Muscle layer of colon (tissue), 2 donors: ENCODE results near the gene FNDC3B.

Experiments
- H3K27ac ChIP-seq: one replicate; pipeline ENCODE4 v1.7.0; 2013; ENCODE audit warnings: low read depth, mild to moderate bottlenecking, low read length, moderate library complexity
- H3K27me3 ChIP-seq, 2 donors: one replicate each; pipeline ENCODE4 v1.7.0; 2013; ENCODE audit warnings: low read length in 2 of 2, mild to moderate bottlenecking in 2 of 2; ENCODE audit not compliant: insufficient read depth in 2 of 2, control insufficient read depth in 1 of 2
- H3K36me3 ChIP-seq: one replicate; pipeline ENCODE4 v1.7.0; 2013; ENCODE audit warnings: mild to moderate bottlenecking, low read length; ENCODE audit not compliant: insufficient read depth
- H3K4me1 ChIP-seq: one replicate; pipeline ENCODE4 v1.7.0; 2013; ENCODE audit warnings: mild to moderate bottlenecking, low read length; ENCODE audit not compliant: insufficient read depth
- H3K4me3 ChIP-seq, 2 donors: one replicate each; pipeline ENCODE4 v1.7.0; 2013; ENCODE audit warnings: low read length in 2 of 2, low read depth in 1 of 2, mild to moderate bottlenecking in 1 of 2, moderate library complexity in 1 of 2
- H3K9ac ChIP-seq: one replicate; pipeline ENCODE4 v1.7.0; 2013; ENCODE audit warnings: low read length
- H3K9me3 ChIP-seq: one replicate; pipeline ENCODE4 v1.7.0; 2013; ENCODE audit warnings: mild to moderate bottlenecking, low read length
- donor health status: abdominal sarcoma.
- donor health status: Adenocarcinoma of cecum.

FNDC3B gene

DNA sequence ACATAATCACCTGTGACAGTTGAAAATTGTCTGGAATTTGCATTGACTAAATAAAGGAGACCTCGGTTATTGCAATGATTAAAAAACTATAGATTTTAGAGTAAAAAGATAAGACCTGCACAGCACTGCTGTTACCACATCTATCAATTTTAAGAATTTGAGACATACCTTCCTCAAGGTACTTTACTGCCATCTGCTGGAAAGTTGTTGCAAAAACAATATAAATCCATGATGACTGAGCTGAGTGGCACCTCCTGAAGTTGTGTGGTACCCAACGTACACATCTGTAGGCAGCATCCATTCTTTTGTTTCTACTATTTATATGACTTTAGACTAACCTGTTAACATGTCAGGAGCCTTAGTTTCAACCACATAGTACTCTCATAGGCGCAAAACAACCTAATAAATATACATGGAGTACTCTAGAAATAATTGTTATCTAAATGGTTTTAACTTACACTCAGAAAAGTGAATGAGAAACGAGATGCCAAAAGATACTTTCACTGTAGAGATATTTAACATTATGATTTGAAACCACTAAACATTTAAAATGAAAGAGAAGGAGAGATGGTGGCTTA is 302.2 kb downstream of the FNDC3B start:
- no peak overlapping the region for H3K9ac ChIP-seq
- H3K4me3 ChIP-seq, result no peak overlapping the region
- H3K9me3 ChIP-seq, result no peaks in the 10 kb centered on the region
- no peaks in the 10 kb centered on the region for H3K27me3 ChIP-seq
- H3K36me3 ChIP-seq, result peaks cover 44% of the 10 kb centered on the region
- no peak overlapping the region for H3K27ac ChIP-seq
- no peaks in the 10 kb centered on the region for H3K4me1 ChIP-seq

DNA sequence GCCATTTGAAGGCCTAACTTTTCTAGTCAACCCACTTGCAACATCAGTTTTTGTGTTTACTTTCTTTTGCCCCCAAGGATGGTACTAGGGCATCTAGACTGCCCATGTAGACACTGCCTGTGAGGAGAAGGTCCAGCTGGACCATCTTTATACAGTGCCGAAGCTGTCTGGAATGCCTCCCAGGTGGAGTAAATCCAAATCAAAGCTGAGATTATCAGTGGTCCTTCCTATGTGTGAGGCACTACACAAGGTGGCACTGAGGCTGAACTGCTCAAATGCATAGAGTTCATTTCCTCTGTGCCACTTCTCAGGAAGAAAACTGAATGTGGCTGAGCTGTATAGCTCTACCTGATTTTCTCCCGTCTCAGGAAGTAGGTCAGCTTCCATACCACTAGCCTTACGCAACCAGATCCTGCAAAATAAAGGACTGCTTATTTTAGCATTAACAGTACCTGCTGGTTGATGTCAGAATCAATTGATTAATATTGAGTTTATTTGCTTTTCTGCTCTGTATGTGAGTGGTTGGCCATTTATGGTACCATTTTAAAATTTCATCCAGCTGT is 302.8 kb downstream of the FNDC3B start:
- H3K9ac ChIP-seq, result no peak overlapping the region
- no peaks in the 10 kb centered on the region for H3K9me3 ChIP-seq
- H3K36me3 ChIP-seq, result peaks cover 45% of the 10 kb centered on the region
- no peak overlapping the region for H3K4me3 ChIP-seq
- no peaks in the 10 kb centered on the region for H3K4me1 ChIP-seq
- no peak overlapping the region for H3K27ac ChIP-seq
- H3K27me3 ChIP-seq, result no peaks in the 10 kb centered on the region

DNA sequence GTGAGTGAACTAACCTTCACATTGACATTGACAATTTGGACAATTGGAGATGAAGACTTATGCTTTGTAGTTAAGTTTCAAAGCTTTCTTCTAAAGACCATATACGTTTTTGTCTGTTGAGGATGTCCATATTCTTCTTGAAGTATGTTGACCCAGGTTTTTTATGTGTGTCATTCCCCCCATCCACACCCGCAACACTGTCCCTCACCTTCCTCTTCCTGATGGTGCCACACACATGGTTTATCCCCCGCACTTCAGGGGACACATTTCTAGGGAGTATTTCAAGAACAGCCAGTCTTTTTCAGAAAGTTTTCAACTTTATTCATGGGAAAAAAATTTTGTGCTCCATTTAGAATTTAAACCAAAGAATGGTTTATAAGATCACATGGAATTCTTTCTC is 303.7 kb downstream of the FNDC3B start:
- Histone ChIP-seq H3K27ac (no peak overlapping the region), H3K4me3 (no peak overlapping the region), H3K9me3 (no peaks in the 10 kb centered on the region), H3K9ac (no peak overlapping the region), H3K36me3 (peaks cover 53% of the 10 kb centered on the region), H3K4me1 (no peaks in the 10 kb centered on the region), H3K27me3 (no peaks in the 10 kb centered on the region)

DNA sequence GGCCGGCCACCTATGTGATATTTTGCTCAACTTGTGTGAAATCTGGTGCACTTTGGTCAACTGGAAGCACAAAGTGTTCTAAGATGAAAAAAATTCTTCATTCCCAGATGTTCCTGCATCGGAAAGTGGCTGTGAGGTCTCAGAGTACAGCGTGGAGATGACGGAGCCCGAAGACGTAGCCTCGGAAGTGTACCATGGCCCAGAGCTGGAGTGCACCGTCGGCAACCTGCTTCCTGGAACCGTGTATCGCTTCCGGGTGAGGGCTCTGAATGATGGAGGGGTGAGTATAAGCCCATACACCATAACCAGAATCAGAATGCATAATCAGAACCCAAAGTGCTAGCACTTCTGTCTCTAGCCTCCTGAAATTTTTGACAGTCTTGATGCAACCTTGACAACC is 304.6 kb downstream of the FNDC3B start:
- H3K27me3 ChIP-seq, result no peaks in the 10 kb centered on the region
- H3K36me3 ChIP-seq, result peaks cover 57% of the 10 kb centered on the region
- no peaks in the 10 kb centered on the region for H3K9me3 ChIP-seq
- H3K27ac ChIP-seq, result no peak overlapping the region
- no peak overlapping the region for H3K4me3 ChIP-seq
- H3K9ac ChIP-seq, result no peak overlapping the region
- no peaks in the 10 kb centered on the region for H3K4me1 ChIP-seq

DNA sequence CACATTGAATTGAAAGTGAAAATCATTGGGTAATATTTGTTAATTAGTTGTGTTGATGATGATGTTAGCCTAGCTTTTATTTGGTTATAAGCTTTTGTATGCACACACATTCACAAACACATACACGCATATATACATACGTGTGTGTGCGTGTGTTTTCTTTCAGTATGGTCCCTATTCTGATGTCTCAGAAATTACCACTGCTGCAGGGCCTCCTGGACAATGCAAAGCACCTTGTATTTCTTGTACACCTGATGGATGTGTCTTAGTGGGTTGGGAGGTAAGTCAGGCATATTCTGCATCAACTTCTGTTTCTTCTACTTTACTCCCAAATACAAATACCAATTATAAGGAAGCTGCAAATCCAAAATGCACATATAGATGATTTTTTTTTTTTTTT is 306.8 kb downstream of the FNDC3B start:
- Histone ChIP-seq H3K27ac (no peak overlapping the region), H3K4me1 (no peaks in the 10 kb centered on the region), H3K36me3 (peaks cover 53% of the 10 kb centered on the region), H3K27me3 (no peaks in the 10 kb centered on the region), H3K9me3 (no peaks in the 10 kb centered on the region), H3K4me3 (no peak overlapping the region), H3K9ac (no peak overlapping the region)

DNA sequence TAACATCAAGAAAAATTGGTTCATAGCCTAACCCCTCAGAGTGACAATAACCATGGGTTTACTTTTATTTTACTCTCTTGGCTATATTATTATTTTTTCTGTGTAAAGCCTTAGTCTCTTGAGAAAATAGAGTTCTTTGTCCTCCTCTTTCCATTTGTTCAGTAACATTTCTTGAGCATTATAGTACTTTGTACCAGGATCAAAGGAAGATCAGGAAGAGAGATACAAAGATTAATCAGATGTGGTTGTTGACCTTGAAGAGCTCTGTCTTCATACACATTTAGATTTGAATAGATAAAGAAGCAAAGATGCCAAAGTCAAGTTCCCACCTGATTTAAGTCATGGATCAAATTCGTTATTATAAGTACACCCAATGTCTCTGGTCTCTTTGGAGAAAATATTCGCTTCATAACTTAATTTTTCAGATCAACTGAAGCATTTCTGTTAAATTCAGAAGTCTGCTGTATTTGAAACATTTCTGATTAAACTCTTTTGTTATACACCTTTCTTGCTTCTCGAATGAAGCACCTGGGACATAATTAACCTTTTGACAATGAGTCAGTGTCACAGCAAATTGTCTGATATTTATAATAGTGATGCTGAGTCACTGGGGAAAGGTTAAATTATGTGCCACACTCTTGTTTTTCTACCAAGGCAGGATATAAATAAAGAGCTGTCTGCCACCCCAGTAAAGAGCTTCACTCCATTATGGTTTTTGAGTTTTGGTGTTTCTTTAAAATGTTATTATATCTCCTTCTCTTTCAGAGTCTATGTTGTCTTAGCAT is 308.7 kb downstream of the FNDC3B start:
- H3K4me1 ChIP-seq, result no peaks in the 10 kb centered on the region
- no peak overlapping the region for H3K4me3 ChIP-seq
- H3K27me3 ChIP-seq, result no peaks in the 10 kb centered on the region
- H3K9ac ChIP-seq, result no peak overlapping the region
- H3K36me3 ChIP-seq, result peaks cover 53% of the 10 kb centered on the region
- no peaks in the 10 kb centered on the region for H3K9me3 ChIP-seq
- no peak overlapping the region for H3K27ac ChIP-seq

DNA sequence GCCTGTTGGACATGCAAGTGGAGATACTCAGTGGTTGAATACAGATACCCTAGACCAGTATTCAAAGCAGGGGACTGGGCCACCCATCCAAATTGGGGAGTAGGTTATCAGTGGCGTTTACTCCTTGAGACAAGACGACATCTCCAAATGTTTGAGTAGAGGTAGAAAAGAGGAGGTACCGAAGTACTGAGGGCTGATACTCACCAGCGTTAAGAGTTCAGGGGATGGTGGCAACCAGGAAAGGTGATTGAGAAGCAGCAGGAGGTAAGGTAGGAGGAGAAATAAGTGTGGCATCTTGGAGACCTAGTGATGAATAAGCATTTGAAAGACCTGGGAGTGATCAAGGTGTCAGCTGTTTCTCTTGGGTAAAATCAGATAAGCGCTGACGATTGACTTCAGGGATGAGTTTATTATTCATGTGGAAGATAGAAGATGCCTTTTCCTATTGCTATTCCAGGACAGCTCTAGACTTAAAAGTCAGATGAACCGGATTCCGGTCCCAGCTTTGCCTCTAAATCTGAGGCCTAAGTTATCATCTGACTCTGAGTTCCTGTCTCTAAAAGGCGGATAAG is 312.6 kb downstream of the FNDC3B start:
- H3K27ac ChIP-seq, result no peak overlapping the region
- H3K36me3 ChIP-seq, result peaks cover 39% of the 10 kb centered on the region
- H3K9me3 ChIP-seq, result no peaks in the 10 kb centered on the region
- no peak overlapping the region for H3K4me3 ChIP-seq
- H3K9ac ChIP-seq, result no peak overlapping the region
- no peaks in the 10 kb centered on the region for H3K27me3 ChIP-seq
- H3K4me1 ChIP-seq, result peaks cover 11% of the 10 kb centered on the region

DNA sequence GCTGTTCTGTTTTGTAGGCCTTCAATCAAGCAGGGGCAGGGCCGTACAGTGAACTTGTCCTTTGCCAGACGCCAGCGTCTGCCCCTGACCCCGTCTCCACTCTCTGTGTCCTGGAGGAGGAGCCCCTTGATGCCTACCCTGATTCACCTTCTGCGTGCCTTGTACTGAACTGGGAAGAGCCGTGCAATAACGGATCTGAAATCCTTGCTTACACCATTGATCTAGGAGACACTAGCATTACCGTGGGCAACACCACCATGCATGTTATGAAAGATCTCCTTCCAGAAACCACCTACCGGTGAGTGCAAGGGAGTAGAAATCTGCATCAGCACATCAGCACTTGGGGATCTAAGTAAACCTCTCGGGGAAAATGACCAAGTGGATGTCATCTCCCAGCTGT is 313.4 kb downstream of the FNDC3B start:
- H3K9ac ChIP-seq, result no peak overlapping the region
- H3K36me3 ChIP-seq, result peaks cover 31% of the 10 kb centered on the region

DNA sequence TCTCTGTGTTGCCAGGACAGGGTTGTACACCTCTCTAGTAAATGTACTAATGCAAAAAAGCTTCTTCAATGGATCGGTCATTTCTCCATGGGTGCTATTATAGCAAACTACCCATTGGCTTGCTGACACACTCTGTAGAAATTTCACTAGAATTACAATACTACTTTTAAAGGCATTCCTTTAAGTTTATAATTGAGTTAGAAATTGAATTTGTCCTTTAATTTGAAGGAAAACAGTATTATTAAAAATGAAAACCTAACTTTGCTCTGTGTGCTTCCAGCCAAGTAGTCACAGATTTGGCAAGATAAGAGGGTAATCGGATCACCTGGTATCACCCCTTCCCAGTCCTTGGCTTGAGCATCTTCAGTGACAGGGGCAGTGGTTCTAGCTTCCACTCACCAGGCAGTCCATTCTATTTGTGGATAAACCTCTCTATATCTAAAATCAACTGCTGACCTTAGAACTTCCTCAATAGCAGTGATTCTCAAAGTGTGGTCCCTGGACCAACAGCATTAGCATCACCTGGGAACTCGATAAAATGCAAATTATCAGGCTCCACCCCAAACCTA is 315.6 kb downstream of the FNDC3B start:
- no peak overlapping the region for H3K4me3 ChIP-seq
- no peak overlapping the region for H3K27ac ChIP-seq
- peaks cover 11% of the 10 kb centered on the region for H3K4me1 ChIP-seq
- no peak overlapping the region for H3K9ac ChIP-seq
- no peaks in the 10 kb centered on the region for H3K27me3 ChIP-seq
- H3K36me3 ChIP-seq, result peaks cover 24% of the 10 kb centered on the region
- no peaks in the 10 kb centered on the region for H3K9me3 ChIP-seq

More for the DNA sequence above, 313.4 kb downstream of the FNDC3B start:
- no peaks in the 10 kb centered on the region for H3K27me3 ChIP-seq
- H3K27ac ChIP-seq, result no peak overlapping the region
- no peak overlapping the region for H3K4me3 ChIP-seq
- no peaks in the 10 kb centered on the region for H3K9me3 ChIP-seq
- H3K4me1 ChIP-seq, result peaks cover 11% of the 10 kb centered on the region

DNA sequence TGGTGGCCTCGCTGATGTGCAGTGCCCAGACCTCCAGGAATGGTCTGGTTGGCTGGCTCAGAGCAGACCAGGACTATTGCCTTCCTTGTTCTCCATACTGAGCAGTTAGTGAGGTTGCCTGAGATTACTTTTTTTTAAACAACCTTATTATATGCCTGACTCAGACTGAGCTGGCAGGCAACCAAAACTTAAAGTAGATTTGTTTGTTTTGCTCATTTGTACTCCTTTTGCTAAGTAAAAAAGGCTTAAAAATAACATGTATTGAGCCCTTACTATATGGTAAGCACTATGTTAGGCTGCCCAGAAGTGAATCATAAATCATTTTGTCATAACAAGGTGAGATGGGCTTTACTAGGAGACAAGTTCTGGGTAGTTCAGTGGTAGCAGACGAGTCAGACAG is 316.5 kb downstream of the FNDC3B start:
- Histone ChIP-seq H3K9ac (no peak overlapping the region), H3K27me3 (no peaks in the 10 kb centered on the region), H3K4me3 (no peak overlapping the region), H3K27ac (no peak overlapping the region), H3K9me3 (no peaks in the 10 kb centered on the region), H3K36me3 (peaks cover 24% of the 10 kb centered on the region), H3K4me1 (peaks cover 11% of the 10 kb centered on the region)

DNA sequence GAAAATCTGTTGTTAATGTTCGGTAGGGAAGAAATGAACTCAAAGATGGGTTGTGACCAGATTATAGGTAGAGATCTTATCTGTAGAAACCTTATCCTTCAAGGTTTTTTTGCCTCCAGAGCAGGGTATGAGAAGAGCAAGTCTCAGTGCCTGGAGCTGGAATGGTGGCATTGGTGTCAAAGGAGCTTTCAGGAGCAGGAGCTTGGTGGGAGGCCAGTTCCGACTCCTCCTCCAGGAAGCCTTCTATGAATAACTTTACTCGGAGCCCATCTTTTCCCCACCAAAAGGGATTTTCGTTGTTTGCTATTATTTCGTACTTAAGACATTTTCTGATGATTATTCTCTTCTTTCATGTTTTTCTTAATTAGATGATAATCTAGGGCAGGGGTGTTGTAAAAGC is 317.0 kb downstream of the FNDC3B start:
- Histone ChIP-seq H3K27ac (no peak overlapping the region), H3K27me3 (no peaks in the 10 kb centered on the region), H3K4me1 (peaks cover 11% of the 10 kb centered on the region), H3K9me3 (no peaks in the 10 kb centered on the region), H3K4me3 (no peak overlapping the region), H3K9ac (no peak overlapping the region), H3K36me3 (peaks cover 19% of the 10 kb centered on the region)
